SIG-M5 treated with dmso at 0.1 percent for 504 hours (cell line): Measurements from ENCODE around the gene HMGXB4.
A peak's percentile ranks its signal among the peaks of the same experiment; 100 is the strongest.

Experiments used
- DNase-seq: peaks from one replicate; lab custom pipeline; 2025; ENCODE audit not compliant: unreplicated experiment; lab: John Stamatoyannopoulos, UW

The HMGXB4 gene

DNA sequence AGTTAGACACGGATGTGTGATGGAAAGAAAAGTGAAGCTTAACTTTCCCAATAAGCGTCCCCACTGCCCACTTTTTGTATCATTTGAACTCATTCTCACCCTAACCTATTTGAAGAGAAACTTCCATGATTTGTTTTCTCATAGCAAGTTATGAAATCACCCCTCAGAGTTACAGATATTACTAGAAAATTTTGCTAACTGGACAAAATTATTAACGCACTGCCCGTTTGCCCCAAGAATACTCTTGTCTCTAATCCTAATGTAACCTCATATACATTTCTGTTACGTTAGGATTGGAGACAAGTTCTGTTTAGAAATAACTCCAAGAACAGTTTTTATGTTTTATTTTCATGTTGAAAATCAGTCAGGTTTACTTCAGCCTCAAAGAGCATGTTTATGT, 67.9 kb downstream of the HMGXB4 start:
- DNase-seq = no peak

- no peak for DNase-seq
Observed at GRCh38 chr22:35326854-35327562, 69.7 kb downstream of the HMGXB4 start.

GRCh38 chr22:35327690-35328471, 70.6 kb downstream of the HMGXB4 start:
- no peak for DNase-seq

DNA sequence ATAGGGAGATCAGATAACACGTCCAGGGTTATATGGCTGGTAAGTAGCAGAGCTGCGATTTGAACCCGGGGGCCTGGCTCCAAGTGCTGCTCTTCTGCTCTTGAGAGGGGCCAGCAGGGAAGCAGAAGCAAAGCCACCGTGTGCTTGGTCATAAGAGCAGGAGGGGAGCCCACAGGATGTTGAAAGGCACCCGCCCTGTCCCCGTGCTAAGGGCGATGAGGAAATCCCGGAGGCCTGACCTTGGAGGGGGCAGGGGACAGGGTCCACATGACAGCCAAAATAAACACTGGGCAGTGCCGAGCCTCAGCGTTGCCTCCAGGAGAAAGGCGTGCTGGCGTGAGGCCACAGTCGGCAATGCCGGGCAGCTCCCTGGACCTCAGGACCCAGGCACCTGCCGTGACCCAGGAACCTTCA, 71.2 kb downstream of the HMGXB4 start:
- DNase-seq = peak; percentile 29

DNA sequence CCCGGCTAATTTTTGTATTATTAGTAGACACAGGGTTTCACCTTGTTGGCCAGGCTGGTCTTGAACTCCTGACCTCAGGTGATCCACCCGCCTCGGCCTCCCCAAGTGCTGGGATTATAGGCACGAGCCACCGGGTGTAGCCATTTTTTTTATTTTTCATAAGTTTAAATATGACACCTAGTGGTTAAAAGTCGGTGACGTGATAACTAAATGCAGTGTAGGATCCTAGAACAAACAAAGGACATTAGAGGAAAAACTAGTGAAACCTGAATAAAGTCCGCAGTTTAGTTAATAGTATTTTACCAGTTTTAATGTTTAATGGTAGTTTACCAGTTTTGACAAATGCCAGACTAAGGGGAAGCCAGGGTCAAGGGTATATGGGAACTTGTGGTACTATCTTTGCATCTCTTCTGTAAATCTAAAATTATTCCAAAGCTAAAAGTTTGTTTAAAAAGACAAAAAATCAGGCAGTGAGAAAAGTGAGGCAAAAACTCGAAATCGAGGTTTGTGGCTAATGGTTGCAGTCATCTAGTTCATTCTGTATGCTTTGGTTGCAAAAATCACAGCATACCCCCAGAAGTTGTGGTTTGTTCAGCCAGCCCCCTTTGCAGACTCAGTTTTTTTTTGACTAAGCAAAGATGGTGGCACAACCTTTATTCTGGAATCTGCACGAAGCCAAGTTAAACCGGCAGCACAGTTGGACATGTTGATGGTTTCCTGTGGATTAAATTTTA, 72.0 kb downstream of the HMGXB4 start:
- DNase-seq = no peak

DNA sequence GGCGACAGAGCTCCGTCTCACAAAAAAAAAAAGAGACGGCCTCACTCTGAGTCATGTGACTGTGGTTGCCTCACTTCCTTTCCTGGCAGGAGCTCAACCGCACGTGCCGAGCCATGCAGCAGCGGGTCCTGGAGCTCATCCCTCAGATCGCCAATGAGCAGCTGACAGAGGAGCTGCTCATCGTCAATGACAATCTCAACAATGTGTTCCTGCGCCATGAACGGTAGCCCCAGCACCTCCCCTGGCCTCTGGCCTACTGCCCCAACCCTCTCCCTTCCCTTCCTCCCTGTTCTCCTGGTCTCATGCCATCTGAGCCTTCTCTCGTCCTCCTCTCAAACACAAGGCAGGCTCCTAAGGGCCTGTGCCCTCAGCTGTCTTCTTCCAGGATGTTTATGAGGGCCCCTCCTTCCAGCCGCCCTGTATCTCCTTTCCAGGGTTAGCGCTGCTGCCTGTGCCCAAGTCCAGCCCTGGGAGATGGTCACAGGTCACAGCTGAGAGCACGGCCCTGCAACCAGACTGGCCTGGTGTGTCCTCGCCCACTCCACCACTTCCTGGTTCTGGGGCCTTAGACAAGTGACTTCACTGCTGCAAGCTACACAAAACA, 73.1 kb downstream of the HMGXB4 start:
- peak; percentile 88 for DNase-seq

DNA sequence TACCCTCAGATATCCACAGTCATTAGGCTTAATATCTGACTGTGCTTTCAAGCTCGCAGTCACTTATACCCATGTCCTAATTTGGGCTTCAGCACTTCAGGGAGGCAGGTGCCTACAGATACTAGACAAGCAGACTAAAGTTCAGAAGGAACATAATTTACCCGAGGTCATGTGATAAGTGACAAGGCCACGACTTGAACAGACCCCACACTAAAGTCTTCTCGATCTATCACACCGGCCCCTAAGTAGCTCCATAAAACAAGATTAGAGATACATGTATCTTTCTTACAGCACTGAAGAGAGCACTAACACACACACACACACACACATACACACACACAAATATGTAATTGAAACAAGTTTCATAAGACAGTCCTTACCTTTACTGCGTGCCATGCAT, 75.0 kb downstream of the HMGXB4 start:
- no peak for DNase-seq

DNA sequence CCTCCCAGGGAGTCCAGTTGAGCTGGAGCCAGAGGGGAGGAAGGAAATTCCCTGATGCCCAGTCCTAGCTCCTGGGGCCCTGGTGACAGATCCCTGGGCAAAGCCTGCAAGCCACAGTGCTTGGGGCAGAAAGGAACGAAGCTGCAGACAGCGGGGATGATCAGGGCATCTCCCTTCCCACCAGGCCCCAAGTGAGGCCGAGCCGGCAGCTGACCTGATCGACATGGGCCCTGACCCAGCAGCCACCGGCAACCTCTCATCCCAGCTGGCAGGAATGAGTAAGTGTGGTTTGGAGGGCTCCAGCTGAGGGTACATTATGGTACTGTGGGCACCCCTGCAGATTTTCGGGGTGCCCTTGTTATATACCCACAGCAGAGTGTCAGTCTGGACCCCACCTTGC, 75.9 kb downstream of the HMGXB4 start:
- no peak for DNase-seq

DNA sequence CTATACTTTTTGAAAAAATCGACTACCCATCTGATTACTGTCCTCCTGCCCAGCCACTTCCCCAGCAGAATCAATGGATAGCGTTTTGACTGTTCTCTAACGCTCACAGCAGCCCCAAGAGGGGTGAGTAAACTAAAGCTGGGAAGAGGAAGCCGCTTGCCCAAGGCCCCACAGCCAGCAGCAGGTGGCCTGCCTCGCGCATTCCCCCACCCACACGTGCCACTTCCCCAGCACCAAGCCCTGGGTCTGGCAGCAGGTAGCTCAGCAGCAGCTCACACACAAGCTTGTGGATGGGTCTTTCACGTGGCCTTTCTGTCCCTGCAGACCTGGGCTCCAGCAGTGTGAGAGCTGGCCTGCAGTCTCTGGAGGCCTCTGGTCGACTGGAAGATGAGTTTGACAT, 76.7 kb downstream of the HMGXB4 start:
- DNase-seq = peak; percentile 32

- no peak for DNase-seq
Observed at GRCh38 chr22:35335468-35335867, 78.2 kb downstream of the HMGXB4 start.

DNA sequence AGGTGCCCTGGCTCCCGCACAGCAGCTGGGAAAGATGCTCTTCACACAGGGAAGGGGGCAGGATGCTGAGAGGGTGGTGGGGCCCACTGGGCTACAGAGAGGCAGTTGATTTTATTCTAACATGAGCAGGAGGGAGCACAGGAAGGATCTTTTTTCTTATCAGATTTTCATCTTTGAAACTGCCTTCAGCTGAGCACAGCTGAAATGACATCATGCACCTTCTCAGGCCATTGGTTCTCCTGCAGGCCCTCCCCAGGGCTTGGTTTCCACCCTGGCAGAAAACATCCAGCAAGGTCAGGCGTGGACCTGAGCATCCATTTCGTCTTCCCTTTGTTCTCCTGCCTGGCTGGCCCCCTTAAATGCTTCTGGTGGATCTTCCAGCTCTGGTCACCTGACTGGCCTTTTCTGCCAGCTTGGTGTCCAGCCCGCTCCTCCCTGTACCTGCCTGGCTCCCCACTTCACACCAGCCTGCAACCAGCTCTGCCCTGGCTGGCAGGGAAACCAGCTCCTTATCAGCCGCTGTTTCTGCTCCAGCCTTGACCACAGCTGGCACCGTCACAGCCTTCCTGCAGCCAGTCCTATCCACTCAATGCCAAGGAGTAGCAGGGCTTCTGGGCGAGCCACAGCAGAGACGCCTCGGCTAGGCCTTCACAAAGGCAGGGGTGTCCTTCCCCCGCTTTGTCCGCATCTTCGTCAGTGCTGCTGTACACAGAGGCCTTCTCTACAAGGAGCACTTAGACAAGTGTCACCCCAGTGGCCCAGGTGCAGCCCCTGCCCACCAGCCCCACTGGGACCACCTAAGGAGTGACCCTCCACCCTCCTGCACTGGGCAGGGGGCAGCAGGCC, 78.9 kb downstream of the HMGXB4 start:
- no peak for DNase-seq

DNA sequence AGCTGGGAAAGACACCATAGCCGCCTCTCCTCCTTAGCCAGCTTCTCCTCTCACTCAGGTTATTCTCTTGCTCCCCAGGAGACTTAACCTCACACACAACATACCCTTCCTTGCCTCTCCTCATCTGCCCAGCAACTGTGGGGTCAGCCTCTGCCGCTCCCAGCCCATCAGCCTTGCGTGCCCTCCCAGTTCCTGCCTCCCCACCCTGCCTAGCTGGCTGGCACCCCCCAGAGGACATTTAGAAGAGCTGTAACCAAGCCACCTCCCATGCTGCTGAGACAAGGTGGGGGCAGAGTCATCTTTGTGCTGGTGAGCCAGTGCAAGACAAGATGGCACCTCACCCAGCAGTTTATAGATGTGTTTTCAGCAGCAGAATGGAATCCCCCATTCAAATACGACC, 80.6 kb downstream of the HMGXB4 start:
- DNase-seq = no peak

DNA sequence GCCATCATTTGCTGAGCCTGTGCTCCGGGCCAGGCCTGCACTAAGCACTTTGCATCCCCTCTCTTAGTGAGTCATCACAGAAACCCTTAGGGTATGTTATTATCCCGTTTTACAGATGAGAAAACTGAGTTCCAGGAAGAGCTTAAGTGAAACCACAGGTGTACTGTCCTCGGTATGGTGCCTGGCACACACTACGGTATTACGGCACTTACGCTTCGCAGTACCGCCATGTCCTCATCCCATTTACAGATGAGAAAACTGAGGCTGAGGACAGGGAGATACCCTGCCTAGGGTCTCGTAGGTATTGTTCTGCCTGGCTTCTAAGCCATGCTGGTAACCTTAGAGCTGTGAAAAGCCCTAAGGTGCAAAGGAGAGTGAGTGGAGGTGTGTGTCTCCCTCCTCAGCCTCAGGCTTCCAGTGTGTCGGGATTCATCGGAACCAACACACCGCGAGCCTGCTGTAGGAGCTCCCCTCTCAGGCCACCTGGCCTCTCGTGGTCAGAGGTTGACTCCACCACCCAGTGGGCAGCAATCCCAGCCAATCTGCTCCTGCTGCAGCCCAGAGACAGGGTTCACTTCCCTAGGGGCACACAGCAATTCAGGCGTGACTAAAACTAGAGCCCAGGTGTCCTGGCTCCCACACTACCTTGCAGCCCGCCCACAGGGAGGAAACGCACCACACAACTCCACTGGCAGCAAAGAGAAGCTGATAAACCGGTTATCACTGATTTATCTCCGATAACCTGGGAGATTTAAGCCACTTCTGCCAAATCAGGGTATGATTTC, 84.0 kb downstream of the HMGXB4 start:
- no peak for DNase-seq

DNA sequence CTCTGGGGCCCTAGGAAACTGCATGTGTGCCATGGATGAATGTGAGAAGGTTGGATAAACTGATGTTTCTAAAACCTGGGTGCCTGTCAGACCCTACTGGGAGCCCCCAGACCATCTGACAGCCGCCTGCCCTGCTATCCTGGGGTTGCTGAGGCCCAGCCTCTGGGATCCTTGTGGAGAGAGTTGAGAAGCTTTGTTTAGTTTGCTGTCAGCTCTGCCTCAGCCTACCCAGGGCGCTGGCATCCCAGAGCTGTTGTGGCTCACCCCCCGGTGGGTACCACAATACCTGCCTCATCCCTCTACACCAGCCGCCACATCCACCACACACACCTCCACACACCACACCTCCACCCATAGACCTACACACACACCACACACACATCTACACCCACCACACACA, 85.1 kb downstream of the HMGXB4 start:
- DNase-seq = no peak

DNA sequence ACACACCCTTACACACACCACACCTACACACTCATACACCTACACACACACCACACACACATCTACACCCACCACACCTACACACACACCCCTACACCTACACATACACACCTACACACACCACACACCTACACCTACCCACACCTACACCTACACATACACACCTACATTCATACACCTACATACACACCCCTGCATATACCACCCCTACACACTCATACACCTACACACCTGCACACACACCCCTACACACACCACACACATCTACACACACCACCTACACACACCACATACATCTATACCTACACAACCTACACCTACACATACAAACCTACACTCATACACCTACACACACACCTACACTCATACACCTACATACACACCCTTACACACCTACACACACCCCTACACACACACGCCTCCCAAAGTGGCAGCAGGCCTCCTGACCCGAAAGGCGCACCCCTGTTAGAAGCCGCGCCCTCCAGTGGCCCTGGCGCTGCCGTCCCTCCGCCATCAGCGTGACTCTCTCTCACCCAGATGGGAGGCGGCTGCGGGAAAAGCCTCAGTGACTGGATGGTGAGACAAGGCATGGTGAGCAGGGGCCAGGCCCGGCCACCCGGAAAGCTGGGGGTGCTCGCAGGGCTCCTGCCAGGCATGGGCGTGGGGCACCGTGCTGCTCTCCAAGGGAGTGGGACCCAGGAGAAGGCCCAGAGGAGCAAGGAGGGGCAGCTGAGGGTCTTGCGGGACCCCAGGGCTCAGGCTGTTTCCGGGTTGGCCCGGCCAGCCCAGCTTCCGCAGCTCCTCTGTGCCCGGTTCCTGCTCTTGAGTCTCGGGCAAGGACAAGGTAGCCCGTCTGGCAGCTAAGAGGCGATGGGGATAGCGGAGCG, 86.6 kb downstream of the HMGXB4 start:
- no peak for DNase-seq

GRCh38 chr22:35344956-35345690, 87.8 kb downstream of the HMGXB4 start:
- no peak for DNase-seq
